HG02623 (cell line): ENCODE results near the gene KIT.
A peak's percentile ranks its signal among the peaks of the same experiment; 100 is the strongest.

Source experiments
- ATAC-seq: cut with Tn5 transposase; IDR thresholded peaks from one replicate; pipeline ENCODE4 v1.9.1; 2021; ENCODE audit warnings: moderate library complexity; ENCODE audit not compliant: unreplicated experiment

The KIT gene

GRCh38 chr4:54660591-54660990 lies 2.8 kb downstream of the KIT start:
- ATAC-seq = no peak

GRCh38 chr4:54661169-54661568 lies 3.4 kb downstream of the KIT start:
- ATAC-seq = no peak

- no peak for ATAC-seq
These were observed 3.9 kb downstream of the KIT start for GRCh38 chr4:54661686-54662085.

GRCh38 chr4:54662123-54662522 lies 4.4 kb downstream of the KIT start:
- ATAC-seq = no peak

- ATAC-seq = no peak
These were observed 5.3 kb downstream of the KIT start for GRCh38 chr4:54662901-54663585.

- ATAC-seq = no peak
These were observed 6.6 kb downstream of the KIT start for GRCh38 chr4:54664400-54664799.

GRCh38 chr4:54668014-54668611 lies 10.4 kb downstream of the KIT start:
- ATAC-seq = no peak

- ATAC-seq = no peak
These were observed 12.1 kb downstream of the KIT start for GRCh38 chr4:54669831-54670230.

- no peak for ATAC-seq
These were observed 18.1 kb downstream of the KIT start for GRCh38 chr4:54675721-54676461.

- no peak for ATAC-seq
These were observed 18.9 kb downstream of the KIT start for GRCh38 chr4:54676658-54677057.

- ATAC-seq = no peak
These were observed 19.7 kb downstream of the KIT start for GRCh38 chr4:54677416-54677815.

- no peak for ATAC-seq
These were observed 20.3 kb downstream of the KIT start for GRCh38 chr4:54677853-54678650.

GRCh38 chr4:54678826-54679225 lies 21.1 kb downstream of the KIT start:
- no peak for ATAC-seq

GRCh38 chr4:54679813-54680212 lies 22.1 kb downstream of the KIT start:
- ATAC-seq = no peak

- ATAC-seq = no peak
These were observed 26.0 kb downstream of the KIT start for GRCh38 chr4:54683616-54684346.

- ATAC-seq = no peak
These were observed 28.1 kb downstream of the KIT start for GRCh38 chr4:54685810-54686209.

- peak; percentile 38 for ATAC-seq
These were observed 30.4 kb downstream of the KIT start for GRCh38 chr4:54687887-54688841.

- ATAC-seq = no peak
These were observed 37.6 kb downstream of the KIT start for GRCh38 chr4:54695337-54695736.

GRCh38 chr4:54695788-54696187 lies 38.0 kb downstream of the KIT start:
- ATAC-seq = no peak

- no peak for ATAC-seq
These were observed 38.9 kb downstream of the KIT start for GRCh38 chr4:54696649-54697048.
